K562 (cell line): ENCODE results near the gene SLC15A5. TPM values are rescaled to one million over a fixed set of nuclear protein-coding genes. Genes with fewer than 3 reads are reported as not detected.

ENCODE experiments used
- ATAC-seq: fragments of 200-7000 bp; cut with Tn5 transposase; 3 replicates; pipeline ENCODE4 v1.9.1; 2020; ENCODE audit warnings: moderate library complexity
- BruUV-seq: library from RNA; stranded (reverse); fragments of 400-500 nt; replicated peaks from 2 replicates; lab custom pipeline; 2021; lab: Mats Ljungman, UMichigan
- CTCF ChIA-PET: fragments of 300-600 bp; formaldehyde crosslinking; extraction: SDS; loops from one replicate; lab custom pipeline; 2021; ENCODE audit warnings: low intra/inter-chr PET ratio; lab: Yijun Ruan, JAX
- POLR2A ChIA-PET: fragments of 300-600, 350-650 bp; sonication (Branson Sonifier 250); formaldehyde crosslinking; extraction: SDS; loops from one replicate; lab custom pipeline; 2021; ENCODE audit warnings: antibody characterized with exemption, inconsistent platforms; lab: Yijun Ruan, JAX
- DNase-seq, 4 experiments: peaks; one replicate each; pipeline versions ENCODE4 v3.0.0 to v3.0.0-alpha.2; 2011 to 2018; ENCODE audit warnings: low spot score in 3 of 4, mixed read lengths in 3 of 4; ENCODE audit errors: extremely low read depth in 1 of 4
- FAIRE-seq: peaks from 2 replicates; lab custom pipeline; 2011; peaks lifted over from hg19 to GRCh38; lab: Jason Lieb, UNC
- H2AFZ ChIP-seq: 2 replicates; pipeline ENCODE4 v1.6.0; 2011; ENCODE audit warnings: low read depth, low read length, control low read depth, inconsistent platforms
- H3K27ac ChIP-seq: fragments of 200-600 bp; 3 replicates; pipeline ENCODE4 v1.8.0; 2011; ENCODE audit warnings: low read depth, mild to moderate bottlenecking, control low read depth, inconsistent platforms, low read length, moderate library complexity, mixed read lengths; ENCODE audit errors: extremely low read depth
- H3K27me3 ChIP-seq, 2 experiments: fragments of 300-600 bp in 1 of 2; 2 replicates in 1 of 2; 3 replicates in 1 of 2; pipeline versions ENCODE4 v1.6.0 to v1.8.0; 2011; ENCODE audit warnings: inconsistent platforms in 2 of 2, low read length in 2 of 2, mild to moderate bottlenecking in 1 of 2, mixed read lengths in 1 of 2, moderate library complexity in 1 of 2; ENCODE audit not compliant: control insufficient read depth in 2 of 2, insufficient read depth in 2 of 2
- H3K36me3 ChIP-seq: fragments of 300-600 bp; 3 replicates; pipeline ENCODE4 v1.8.0; 2011; ENCODE audit warnings: mild to moderate bottlenecking, low read length, inconsistent platforms; ENCODE audit not compliant: control insufficient read depth, insufficient read depth
- H3K4me1 ChIP-seq, 2 experiments: fragments of 200-600 bp in 1 of 2; replicated peaks in 1 of 2; 2 replicates in 1 of 2; 3 replicates in 1 of 2; pipeline versions ENCODE4 v1.5.1 to v1.8.0; 2011; ENCODE audit warnings: inconsistent platforms in 2 of 2, low read length in 2 of 2, mild to moderate bottlenecking in 1 of 2, mixed read lengths in 1 of 2, moderate library complexity in 1 of 2; ENCODE audit not compliant: control insufficient read depth in 2 of 2, insufficient read depth in 2 of 2
- H3K4me2 ChIP-seq: 2 replicates; pipeline ENCODE4 v1.6.1; 2011; ENCODE audit warnings: low read length, control low read depth, inconsistent platforms, mixed read lengths; ENCODE audit not compliant: insufficient read depth
- H3K4me3 ChIP-seq: fragments of 200-600 bp; sonication (generic), shearing (Covaris generic); 2 replicates; pipeline ENCODE4 v1.5.1; 2016; ENCODE audit warnings: control low read depth, inconsistent platforms
- H3K79me2 ChIP-seq: fragments of 200-600 bp; 3 replicates; pipeline ENCODE4 v1.8.0; 2011; ENCODE audit warnings: low read length, inconsistent platforms; ENCODE audit not compliant: control insufficient read depth, insufficient read depth
- H3K9ac ChIP-seq, 2 experiments: 2 replicates each; pipeline versions ENCODE4 v1.6.0 to v1.6.1; 2011; ENCODE audit warnings: low read depth in 2 of 2, low read length in 2 of 2, control low read depth in 1 of 2, inconsistent platforms in 1 of 2, mild to moderate bottlenecking in 1 of 2, mixed read lengths in 1 of 2; ENCODE audit not compliant: insufficient read depth in 1 of 2
- H3K9me1 ChIP-seq: one replicate; pipeline ENCODE4 v1.6.0; 2011; ENCODE audit warnings: inconsistent platforms, mild to moderate bottlenecking, low read length, moderate library complexity; ENCODE audit not compliant: control insufficient read depth, insufficient read depth
- H3K9me3 ChIP-seq: replicated peaks from 2 replicates; pipeline ENCODE4 v1.5.1; 2011; ENCODE audit warnings: low read depth, low read length, inconsistent platforms; ENCODE audit not compliant: control insufficient read depth, insufficient read depth
- H4K20me1 ChIP-seq: replicated peaks from 2 replicates; pipeline ENCODE4 v1.6.1; 2011; ENCODE audit warnings: low read length, inconsistent platforms, mixed read lengths; ENCODE audit not compliant: control insufficient read depth, insufficient read depth
- ATF7 ChIP-seq: fragments of 450-650 bp; IDR thresholded peaks from 2 replicates; pipeline ENCODE4 v1.7.1; 2014; ENCODE audit warnings: mild to moderate bottlenecking, moderate library complexity
- BCL6 ChIP-seq: fragments of 250-450 bp; sonication (Bioruptor Pico); IDR thresholded peaks from 2 replicates; pipeline ENCODE4 v1.4.0; 2020
- CBX8 ChIP-seq: fragments of 200-600 bp; sonication (generic); IDR thresholded peaks from 2 replicates; pipeline ENCODE4 v1.6.1; 2012; ENCODE audit warnings: borderline replicate concordance, mixed run types, low read depth, mild to moderate bottlenecking, moderate library complexity, mixed read lengths, low read length, control low read depth, inconsistent platforms; ENCODE audit not compliant: poor library complexity, severe bottlenecking; ENCODE audit errors: extremely low read depth
- CHD2 ChIP-seq: IDR thresholded peaks from 2 replicates; pipeline ENCODE4 v1.6.1; 2011; ENCODE audit warnings: low read depth, low read length
- DIDO1 ChIP-seq: fragments of 450-650 bp; IDR thresholded peaks from 2 replicates; pipeline ENCODE4 v1.6.1; 2016; ENCODE audit warnings: low read depth, missing biosample characterization, missing genetic modification characterization
- E2F3 ChIP-seq: fragments of 250-450 bp; sonication (Bioruptor Pico); IDR thresholded peaks from 2 replicates; pipeline ENCODE4 v1.4.0; 2020; ENCODE audit warnings: mild to moderate bottlenecking
- HDAC2 ChIP-seq: fragments of 450-650 bp; IDR thresholded peaks from 2 replicates; pipeline ENCODE4 v1.6.1; 2016; ENCODE audit warnings: mild to moderate bottlenecking
- HDAC3 ChIP-seq: fragments of 450-650 bp; IDR thresholded peaks from 2 replicates; pipeline ENCODE4 v1.6.1; 2018; ENCODE audit warnings: borderline replicate concordance, mild to moderate bottlenecking, moderate library complexity; ENCODE audit not compliant: partially characterized antibody
- HDAC8 ChIP-seq: fragments of 450-650 bp; IDR thresholded peaks from 2 replicates; pipeline ENCODE4 v1.6.1; 2016; ENCODE audit warnings: mild to moderate bottlenecking, missing genetic modification characterization, moderate library complexity, missing compliant biosample characterization
- HIVEP1 ChIP-seq: fragments of 250-450 bp; sonication (Bioruptor Pico); IDR thresholded peaks from 2 replicates; pipeline ENCODE4 v1.4.0; 2020; ENCODE audit warnings: mild to moderate bottlenecking
- HMBOX1 ChIP-seq: sonication (generic); IDR thresholded peaks from 2 replicates; pipeline ENCODE4 v1.6.1; 2016
- MAFK ChIP-seq: IDR thresholded peaks from 2 replicates; pipeline ENCODE4 v1.6.1; 2011; ENCODE audit warnings: low read length, improper control_type of control experiment
- MTA1 ChIP-seq: fragments of 450-650 bp; IDR thresholded peaks from 2 replicates; pipeline ENCODE4 v1.6.1; 2017; ENCODE audit warnings: borderline replicate concordance
- RREB1 ChIP-seq: fragments of 250-450 bp; sonication (Bioruptor Pico); IDR thresholded peaks from 2 replicates; pipeline ENCODE4 v1.4.0; 2020
- SLC30A9 ChIP-seq: fragments of 250-450 bp; sonication (Bioruptor Pico); IDR thresholded peaks from 2 replicates; pipeline ENCODE4 v1.8.0; 2022; ENCODE audit warnings: mild to moderate bottlenecking, moderate library complexity
- SP1 ChIP-seq: sonication (generic); formaldehyde crosslinking; IDR thresholded peaks from 2 replicates; pipeline ENCODE4 v1.8.1; 2022; ENCODE audit warnings: mild to moderate bottlenecking, missing genetic modification reagents
- ZNF3 ChIP-seq: fragments of 250-450 bp; sonication (Bioruptor Pico); IDR thresholded peaks from 2 replicates; pipeline ENCODE4 v1.5.0; 2021; ENCODE audit warnings: mild to moderate bottlenecking, moderate library complexity
- WGBS: fragments of 100-300 bp; shearing (Covaris generic); methylation state at CpG from one replicate; pipeline ENCODE4 v1.1.6; 2016; ENCODE audit warnings: low coverage, mixed read lengths; ENCODE audit not compliant: insufficient coverage; ENCODE audit errors: missing lambda C conversion rate; 5-methylcytosine and 5-hydroxymethylcytosine counted together
- in situ Hi-C: fragments of 300-500 bp; cut with MboI; formaldehyde crosslinking; loops from 4 replicates; pipeline ENCODE4 v1.15.0; 2018; ENCODE audit warnings: inconsistent platforms, mixed read lengths
- intact Hi-C: fragments of 100-400 bp; cut with micrococcal nuclease; formaldehyde crosslinking; loops from 2 replicates; pipeline ENCODE4 v1.14.2; 2022
- polyA plus RNA-seq, 8 experiments: library from polyadenylated mRNA; depleted of rRNA in 4 of 8; stranded (reverse) in 5 of 8; unstranded in 3 of 8; fragments of >200 nt; fragmentation: Nextera tagmentation in 2 of 8; fragmentation: Illumina TruSeq in 1 of 8; extraction: Ambion mirVana in 2 of 8; extraction: Trizol in 1 of 8; gene quantifications; 2 replicates each; pipeline versions ENCODE4 v1.2.1 to v1.2.3, GENCODE V29; 2011 to 2014; ENCODE audit warnings: inconsistent platforms in 1 of 8, missing spikeins in 1 of 8
- total RNA-seq, 7 experiments: library from RNA; depleted of rRNA in 6 of 7; stranded (reverse); fragments of >200 nt in 6 of 7; fragmentation: Illumina TruSeq in 2 of 7; extraction: Trizol in 2 of 7; gene quantifications; 2 replicates each; pipeline versions ENCODE4 v1.2.1 to v1.2.3, GENCODE V29; 2011 to 2021; ENCODE audit warnings: low replicate concordance in 1 of 7

SLC15A5 gene
- total and polyA plus RNA-seq, 9 of the 15 experiments (the other 6 are each of a cell fraction or from before 2014, with no cell fraction given): not detected

GRCh38 chr12:16310934-16311333 is 33.4 kb upstream of the SLC15A5 start:
- Histone ChIP-seq H3K4me1 (no peaks in the 10 kb centered on the region), H3K4me3 (no peak overlapping the region), H3K36me3 (no peaks in the 10 kb centered on the region), H3K4me2 (no peak overlapping the region), H2AFZ (no peak overlapping the region), H3K27me3 (no peaks in the 10 kb centered on the region), H3K9me3 (no peaks in the 10 kb centered on the region), H3K79me2 (no peaks in the 10 kb centered on the region), H3K27ac (no peak overlapping the region), H3K9me1 (no peaks in the 10 kb centered on the region), H3K9ac (no peak overlapping the region), H4K20me1 (no peaks in the 10 kb centered on the region)
- ChIA-PET POLR2A (no interaction called here), CTCF (no interaction called here)
- intact Hi-C loops (no loop called here), in situ Hi-C loops (no loop called here)
- WGBS: 17% methylated on average over 1 of the region's 1 CpG
- no TSS peak for BruUV-seq
- TF ChIP-seq SP1 (CRISPR knock-in tag): no peak
- no peak for TF ChIP-seq E2F3 (CRISPR knock-in tag)
- no peak for TF ChIP-seq BCL6 (CRISPR knock-in tag)
- no peak for TF ChIP-seq MAFK
- no peak for TF ChIP-seq SLC30A9
- no peak for TF ChIP-seq CHD2
- TF ChIP-seq MTA1: no peak
- TF ChIP-seq HDAC8 (tag): no peak
- no peak for TF ChIP-seq HDAC2
- TF ChIP-seq CBX8: no peak
- no peak for TF ChIP-seq DIDO1 (tag)
- no peak for TF ChIP-seq ZNF3 (CRISPR knock-in tag)
- no peak for TF ChIP-seq HMBOX1
- TF ChIP-seq ATF7: no peak
- TF ChIP-seq RREB1 (CRISPR knock-in tag): no peak
- no peak for TF ChIP-seq HIVEP1 (CRISPR knock-in tag)
- no peak for TF ChIP-seq HDAC3
- no peak for DNase-seq
- no peak for FAIRE-seq
- ATAC-seq: no peak
